Testis (tissue), 2 donors: ENCODE results near the gene RRP1.
"Not testable (repeated sequence)": the region's sequence is repeated elsewhere in the genome, so short reads cannot be mapped to it uniquely, and the experiment has no call there.

Source experiments
- POLR2A ChIP-seq: fragments of 450-650 bp; IDR thresholded peaks from one replicate; pipeline ENCODE4 v1.6.1; 2017; ENCODE audit warnings: antibody characterized with exemption, mild to moderate bottlenecking, moderate library complexity
- TF ChIP-seq, protein P1 (sequence below), 3 experiments: fragments of 450-650 bp in 2 of 3; fragments of 200-600 bp in 1 of 3; sonication (generic) in 1 of 3; IDR thresholded peaks; one replicate each; pipeline ENCODE4 v1.5.1; 2016 to 2019; ENCODE audit warnings: antibody characterized with exemption in 3 of 3, mild to moderate bottlenecking in 2 of 3, moderate library complexity in 1 of 3

DNA sequence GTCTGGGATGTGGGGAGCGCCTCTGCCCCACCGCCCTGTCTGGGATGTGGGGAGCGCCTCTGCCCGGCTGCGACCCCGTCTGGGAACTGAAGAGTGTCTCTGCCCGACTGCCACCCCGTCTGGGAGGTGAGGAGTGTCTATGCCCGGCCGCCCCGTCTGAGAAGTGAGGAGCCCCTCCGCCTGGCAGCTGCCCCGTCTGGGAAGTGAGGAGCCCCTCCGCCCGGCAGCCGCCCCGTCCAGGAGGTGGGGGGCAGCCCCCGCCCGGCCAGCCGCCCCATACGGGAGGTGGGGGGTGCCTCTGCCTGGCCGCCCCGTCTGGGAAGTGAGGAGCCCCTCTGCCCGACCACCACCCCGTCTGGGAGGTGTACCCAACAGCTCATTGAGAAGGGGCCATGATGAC, 32.8 kb downstream of the RRP1 start:
- not testable (repeated sequence) for TF ChIP-seq POLR2A
- TF ChIP-seq, protein P1, sequence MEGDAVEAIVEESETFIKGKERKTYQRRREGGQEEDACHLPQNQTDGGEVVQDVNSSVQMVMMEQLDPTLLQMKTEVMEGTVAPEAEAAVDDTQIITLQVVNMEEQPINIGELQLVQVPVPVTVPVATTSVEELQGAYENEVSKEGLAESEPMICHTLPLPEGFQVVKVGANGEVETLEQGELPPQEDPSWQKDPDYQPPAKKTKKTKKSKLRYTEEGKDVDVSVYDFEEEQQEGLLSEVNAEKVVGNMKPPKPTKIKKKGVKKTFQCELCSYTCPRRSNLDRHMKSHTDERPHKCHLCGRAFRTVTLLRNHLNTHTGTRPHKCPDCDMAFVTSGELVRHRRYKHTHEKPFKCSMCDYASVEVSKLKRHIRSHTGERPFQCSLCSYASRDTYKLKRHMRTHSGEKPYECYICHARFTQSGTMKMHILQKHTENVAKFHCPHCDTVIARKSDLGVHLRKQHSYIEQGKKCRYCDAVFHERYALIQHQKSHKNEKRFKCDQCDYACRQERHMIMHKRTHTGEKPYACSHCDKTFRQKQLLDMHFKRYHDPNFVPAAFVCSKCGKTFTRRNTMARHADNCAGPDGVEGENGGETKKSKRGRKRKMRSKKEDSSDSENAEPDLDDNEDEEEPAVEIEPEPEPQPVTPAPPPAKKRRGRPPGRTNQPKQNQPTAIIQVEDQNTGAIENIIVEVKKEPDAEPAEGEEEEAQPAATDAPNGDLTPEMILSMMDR (IDR thresholded peaks at IDR 0.05): not testable (repeated sequence)
